Measurements from ENCODE around the gene VEGFA. TPM values are rescaled to one million over a fixed set of nuclear protein-coding genes. Genes with fewer than 3 reads are reported as not detected.

Gene VEGFA
- total RNA-seq, 2 donors from 2014 or later, result 127 to 335 TPM

- no peak for DNase-seq (ENCODE audit: low spot score)
- H3K27me3 ChIP-seq (replicated peaks; ENCODE audit: insufficient read depth), result no peaks in the 10 kb centered on the region
- H3K9me3 ChIP-seq, result no peaks in the 10 kb centered on the region
- TF ChIP-seq POLR2A (IDR thresholded peaks at IDR 0.05), result no peak
- TF ChIP-seq POLR2AphosphoS5 (IDR thresholded peaks at IDR 0.05), result no peak
- TF ChIP-seq, protein P1, sequence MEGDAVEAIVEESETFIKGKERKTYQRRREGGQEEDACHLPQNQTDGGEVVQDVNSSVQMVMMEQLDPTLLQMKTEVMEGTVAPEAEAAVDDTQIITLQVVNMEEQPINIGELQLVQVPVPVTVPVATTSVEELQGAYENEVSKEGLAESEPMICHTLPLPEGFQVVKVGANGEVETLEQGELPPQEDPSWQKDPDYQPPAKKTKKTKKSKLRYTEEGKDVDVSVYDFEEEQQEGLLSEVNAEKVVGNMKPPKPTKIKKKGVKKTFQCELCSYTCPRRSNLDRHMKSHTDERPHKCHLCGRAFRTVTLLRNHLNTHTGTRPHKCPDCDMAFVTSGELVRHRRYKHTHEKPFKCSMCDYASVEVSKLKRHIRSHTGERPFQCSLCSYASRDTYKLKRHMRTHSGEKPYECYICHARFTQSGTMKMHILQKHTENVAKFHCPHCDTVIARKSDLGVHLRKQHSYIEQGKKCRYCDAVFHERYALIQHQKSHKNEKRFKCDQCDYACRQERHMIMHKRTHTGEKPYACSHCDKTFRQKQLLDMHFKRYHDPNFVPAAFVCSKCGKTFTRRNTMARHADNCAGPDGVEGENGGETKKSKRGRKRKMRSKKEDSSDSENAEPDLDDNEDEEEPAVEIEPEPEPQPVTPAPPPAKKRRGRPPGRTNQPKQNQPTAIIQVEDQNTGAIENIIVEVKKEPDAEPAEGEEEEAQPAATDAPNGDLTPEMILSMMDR (IDR thresholded peaks at IDR 0.05), result no peak
- H3K4me1 ChIP-seq (replicated peaks), result no peaks in the 10 kb centered on the region
- intact Hi-C loops (cut with DNase I), result no loop called here
- H3K27ac ChIP-seq, result no peak overlapping the region
- H3K4me3 ChIP-seq, result no peak overlapping the region
- 87% methylated on average over 11 of the region's 11 CpGs for WGBS
- no peaks in the 10 kb centered on the region for H3K36me3 ChIP-seq
These were observed 27.2 kb downstream of the VEGFA start for GRCh38 chr6:43796903-43797890.

DNA sequence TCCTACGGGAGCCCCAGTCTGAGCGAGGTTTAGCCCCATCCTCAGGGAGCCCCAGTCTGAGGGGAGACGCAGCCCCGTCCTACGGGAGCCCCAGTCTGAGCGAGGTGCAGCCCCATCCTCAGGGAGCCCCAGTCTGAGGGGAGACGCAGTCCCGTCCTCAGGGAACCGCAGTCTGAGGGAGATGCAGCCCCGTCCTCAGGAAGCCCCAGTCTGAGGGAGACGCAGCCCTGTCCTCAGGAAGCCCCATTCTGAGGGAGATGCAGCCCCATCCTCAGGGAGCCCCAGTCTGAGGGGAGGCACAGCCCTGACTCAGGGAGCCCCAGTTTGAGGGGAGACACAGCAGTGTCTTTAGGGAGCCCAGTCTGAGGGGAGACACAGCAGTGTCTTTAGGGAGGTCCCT, 27.9 kb downstream of the VEGFA start:
- Histone ChIP-seq H3K4me3 (no peak overlapping the region), H3K9me3 (no peaks in the 10 kb centered on the region), H3K27ac (no peak overlapping the region), H3K36me3 (no peaks in the 10 kb centered on the region), H3K4me1 (replicated peaks) (no peaks in the 10 kb centered on the region), H3K27me3 (replicated peaks; ENCODE audit: insufficient read depth) (no peaks in the 10 kb centered on the region)
- 92% methylated on average over 11 of the region's 11 CpGs for WGBS
- TF ChIP-seq, protein P1 (IDR thresholded peaks at IDR 0.05), result no peak
- TF ChIP-seq POLR2A (IDR thresholded peaks at IDR 0.05) (no peak), POLR2AphosphoS5 (IDR thresholded peaks at IDR 0.05) (no peak)
- intact Hi-C loops (cut with DNase I), result no loop called here
- DNase-seq (ENCODE audit: low spot score), result no peak

GRCh38 chr6:43798688-43799444, 28.9 kb downstream of the VEGFA start:
- TF ChIP-seq POLR2A (IDR thresholded peaks at IDR 0.05), result peak; percentile 22
- TF ChIP-seq, protein P1 (IDR thresholded peaks at IDR 0.05), result no peak
- intact Hi-C loops (cut with DNase I), result no loop called here
- no peaks in the 10 kb centered on the region for H3K9me3 ChIP-seq
- DNase-seq (ENCODE audit: low spot score), result no peak
- no peaks in the 10 kb centered on the region for H3K27me3 ChIP-seq (replicated peaks; ENCODE audit: insufficient read depth)
- H3K36me3 ChIP-seq, result no peaks in the 10 kb centered on the region
- no peaks in the 10 kb centered on the region for H3K4me1 ChIP-seq (replicated peaks)
- no peak overlapping the region for H3K27ac ChIP-seq
- WGBS, result 89% methylated on average over 10 of the region's 10 CpGs
- H3K4me3 ChIP-seq, result no peak overlapping the region

DNA sequence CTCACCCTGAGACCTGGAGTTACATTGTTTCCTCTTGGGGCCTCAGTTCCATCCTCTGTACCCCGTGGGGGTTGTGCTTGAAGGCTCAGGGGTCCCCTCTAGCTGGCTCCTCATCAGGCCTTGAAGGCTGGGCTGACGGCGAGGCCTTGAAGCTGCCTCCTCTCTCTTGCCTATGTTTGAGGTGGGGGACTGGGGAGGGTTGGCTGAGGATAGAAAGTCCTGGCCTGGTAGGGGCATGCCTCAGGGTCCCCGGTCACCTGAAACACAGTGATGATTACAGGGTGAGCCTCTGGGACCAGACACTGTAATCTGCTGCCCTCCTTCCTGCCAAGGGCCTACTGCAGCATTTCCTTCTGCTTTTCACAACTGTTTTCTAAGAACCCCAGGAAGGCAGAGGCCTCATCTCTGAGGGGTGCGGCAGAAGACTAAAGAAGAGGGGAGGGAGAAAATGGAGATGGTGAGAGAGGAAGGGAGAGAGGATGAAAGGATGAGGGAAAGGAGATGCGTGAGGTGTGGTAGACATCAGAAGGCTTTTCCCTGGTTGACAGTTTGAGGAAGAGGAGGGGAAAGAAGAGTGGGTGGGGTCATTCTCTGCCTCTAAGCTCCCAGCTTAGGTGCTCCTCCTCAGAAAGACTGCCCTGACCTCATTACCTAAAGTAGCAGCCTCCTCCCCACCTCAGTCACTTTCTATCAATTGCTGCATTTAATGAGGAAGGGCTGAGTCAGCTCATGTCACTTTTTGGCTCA, 29.7 kb downstream of the VEGFA start:
- DNase-seq (ENCODE audit: low spot score), result no peak
- Histone ChIP-seq H3K4me1 (replicated peaks) (no peaks in the 10 kb centered on the region), H3K4me3 (no peak overlapping the region), H3K9me3 (no peaks in the 10 kb centered on the region), H3K36me3 (no peaks in the 10 kb centered on the region), H3K27ac (no peak overlapping the region), H3K27me3 (replicated peaks; ENCODE audit: insufficient read depth) (no peaks in the 10 kb centered on the region)
- TF ChIP-seq, protein P1 (IDR thresholded peaks at IDR 0.05), result no peak
- TF ChIP-seq POLR2AphosphoS5 (IDR thresholded peaks at IDR 0.05) (no peak), POLR2A (IDR thresholded peaks at IDR 0.05) (no peak)
- intact Hi-C loops (cut with DNase I), result no loop called here
- 84% methylated on average over 6 of the region's 6 CpGs for WGBS
